ENCODE measurements around the gene MTG1.

- TF ChIP-seq POLR2A (IDR thresholded peaks at IDR 0.05; ENCODE audit: low read length) (peak; percentile 42), GATA1 (IDR thresholded peaks at IDR 0.05; ENCODE audit: low read depth, low read length) (no peak)
These were observed 20.5 kb upstream of the MTG1 start, which contains the start of gene ECHS1 for GRCh38 chr10:133373174-133374090.

Data from erythroblast (primary cell).